NCI-H1105 (cell line): Measurements from ENCODE around the gene MZF1.
"Not testable (repeated sequence)": the region's sequence is repeated elsewhere in the genome, so short reads cannot be mapped to it uniquely, and the experiment has no call there.

Source experiments
- DNase-seq: peaks from one replicate; lab custom pipeline; 2025; lab: John Stamatoyannopoulos, UW

Gene MZF1

GRCh38 chr19:58555369-58555885 lies 17.7 kb downstream of the MZF1 start:
- no peak for DNase-seq

GRCh38 chr19:58554494-58555368 lies 18.4 kb downstream of the MZF1 start, which contains the start of gene CHMP2A:
Gene CHMP2A, minus strand, starts transcription at chr19:58555105. Its CDS starts 893 bp downstream, at chr19:58554212.
- no peak for DNase-seq

- DNase-seq = no peak
Observed at GRCh38 chr19:58553799-58554493, 19.2 kb downstream of the MZF1 start.

GRCh38 chr19:58552655-58553054 lies 20.5 kb downstream of the MZF1 start:
- DNase-seq = no peak

GRCh38 chr19:58551577-58552471 lies 21.3 kb downstream of the MZF1 start:
- no peak for DNase-seq

- no peak for DNase-seq
Observed at GRCh38 chr19:58551123-58551497, 22.0 kb downstream of the MZF1 start.

- no peak for DNase-seq
Observed at GRCh38 chr19:58550362-58551122, 22.6 kb downstream of the MZF1 start.

GRCh38 chr19:58549664-58550361 lies 23.3 kb downstream of the MZF1 start:
- DNase-seq = no peak

- DNase-seq = no peak
Observed at GRCh38 chr19:58548859-58549663, 24.1 kb downstream of the MZF1 start.

GRCh38 chr19:58547323-58548312 lies 25.5 kb downstream of the MZF1 start:
- no peak for DNase-seq

- DNase-seq = no peak
Observed at GRCh38 chr19:58546019-58546530, 27.1 kb downstream of the MZF1 start.

- DNase-seq = no peak
Observed at GRCh38 chr19:58545286-58546018, 27.7 kb downstream of the MZF1 start.

- DNase-seq = no peak
Observed at GRCh38 chr19:58544591-58545285, 28.4 kb downstream of the MZF1 start.

- no peak for DNase-seq
Observed at GRCh38 chr19:58543826-58544590, 29.1 kb downstream of the MZF1 start, which contains the start of gene TRIM28. Gene TRIM28, plus strand, starts transcription at chr19:58544064. Its CDS starts 694 bp downstream, at chr19:58544758.

- not testable (repeated sequence) for DNase-seq
Observed at GRCh38 chr19:58542641-58543372, 30.3 kb downstream of the MZF1 start.
